GM19193 (cell line): Measurements from ENCODE around the gene CFAP251.

Source experiments
- POLR2A ChIP-seq: IDR thresholded peaks from 4 replicates; pipeline ENCODE4 v1.6.1; 2011; ENCODE audit not compliant: insufficient read depth, insufficient read length; ENCODE audit errors: extremely low read depth

The CFAP251 gene

DNA sequence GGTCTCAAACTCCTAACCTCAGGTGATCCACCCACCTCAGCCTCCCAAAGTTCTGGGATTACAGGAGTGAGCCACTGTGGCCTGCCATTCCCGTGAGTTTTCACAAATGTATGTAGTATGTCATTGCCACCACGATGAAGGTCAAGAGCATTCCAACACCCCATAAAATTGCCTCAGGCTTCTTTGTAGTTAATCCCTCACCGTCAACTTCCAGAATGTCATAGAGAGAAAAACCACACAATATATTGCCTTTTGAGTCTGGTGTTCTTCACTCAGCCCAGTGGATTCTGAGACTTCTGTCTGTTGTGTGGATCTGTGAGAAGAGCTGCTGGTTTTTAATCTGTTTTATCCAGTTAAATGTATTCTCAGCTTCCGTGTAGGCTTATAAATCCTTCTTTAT, 12.6 kb upstream of the CFAP251 start:
- no peak for TF ChIP-seq POLR2A

DNA sequence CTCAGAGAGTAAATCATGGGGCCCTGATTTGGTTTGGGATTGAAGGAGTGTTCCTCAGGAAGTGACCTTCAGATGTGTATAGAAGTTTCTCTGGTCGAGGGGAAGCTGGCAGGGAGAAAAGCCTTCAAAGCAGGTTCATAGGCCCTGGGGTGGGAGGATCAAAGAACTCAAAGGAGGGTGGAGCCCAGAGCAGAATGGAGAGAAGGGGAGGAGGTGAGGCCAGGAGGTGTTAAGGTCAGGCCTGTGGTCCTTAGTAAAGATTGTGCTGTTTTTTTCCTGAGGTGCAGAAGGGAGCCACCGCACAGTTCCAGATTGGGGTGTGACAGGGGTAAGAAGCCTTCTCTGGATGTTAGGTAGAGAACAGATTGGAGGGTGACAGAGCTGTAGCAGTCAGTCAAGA, 9.7 kb upstream of the CFAP251 start:
- no peak for TF ChIP-seq POLR2A

DNA sequence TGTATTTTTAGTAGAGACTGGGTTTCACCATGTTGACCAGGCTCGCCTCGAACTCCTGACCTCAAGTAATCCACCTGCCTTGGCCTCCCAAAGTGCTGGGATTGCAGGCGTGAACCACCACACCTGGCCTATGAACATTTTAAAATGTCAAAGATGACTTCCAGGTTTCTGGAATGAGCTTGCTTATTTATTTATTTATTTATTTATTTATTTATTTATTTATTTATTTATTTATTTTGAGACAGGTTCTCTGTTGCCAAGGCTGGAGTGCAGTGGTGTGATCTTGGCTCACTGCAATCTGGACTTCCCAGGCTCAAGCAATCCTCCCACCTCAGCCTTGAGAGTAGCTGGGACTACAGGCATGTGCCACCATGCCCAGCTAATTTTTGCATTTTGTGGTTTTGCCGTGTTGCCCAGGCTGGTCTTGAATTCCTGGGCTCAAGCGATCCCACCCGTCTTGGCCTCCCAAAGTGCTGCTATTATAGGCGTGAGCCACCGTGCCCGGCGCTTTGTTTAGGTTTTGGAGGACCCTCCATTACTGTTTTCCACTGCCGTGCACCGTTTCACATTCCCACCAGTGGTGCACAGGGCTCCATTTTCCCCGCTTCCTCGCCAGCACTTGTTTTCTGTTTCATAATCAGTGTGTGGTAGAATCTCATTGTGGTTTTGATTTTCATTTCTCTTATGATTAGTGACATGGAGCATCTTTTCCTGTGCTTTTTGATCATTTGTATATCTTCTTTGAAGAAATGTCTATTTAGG, 6.4 kb upstream of the CFAP251 start:
- no peak for TF ChIP-seq POLR2A

DNA sequence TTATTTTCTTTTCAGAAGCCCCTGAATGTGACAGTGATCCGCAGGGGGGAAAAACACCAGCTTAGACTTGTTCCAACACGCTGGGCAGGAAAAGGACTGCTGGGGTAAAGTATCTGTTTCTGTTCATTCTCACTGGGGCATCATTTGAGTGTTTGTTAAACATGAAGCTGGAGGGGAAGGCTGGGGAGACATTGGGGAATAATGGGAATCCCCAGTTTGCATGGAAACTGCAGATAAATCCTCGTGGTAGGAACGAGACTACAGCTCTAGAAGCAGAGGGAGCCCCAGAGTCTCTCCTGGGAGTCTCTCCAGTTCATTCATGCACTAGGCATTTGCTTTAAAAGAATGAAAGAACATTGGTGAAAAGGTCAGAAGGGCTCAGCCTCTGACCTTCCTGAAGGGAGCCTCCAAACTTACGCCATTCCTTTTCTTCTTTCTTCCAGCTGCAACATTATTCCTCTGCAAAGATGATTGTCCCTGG, 2.5 kb upstream of the CFAP251 start:
- no peak for TF ChIP-seq POLR2A

DNA sequence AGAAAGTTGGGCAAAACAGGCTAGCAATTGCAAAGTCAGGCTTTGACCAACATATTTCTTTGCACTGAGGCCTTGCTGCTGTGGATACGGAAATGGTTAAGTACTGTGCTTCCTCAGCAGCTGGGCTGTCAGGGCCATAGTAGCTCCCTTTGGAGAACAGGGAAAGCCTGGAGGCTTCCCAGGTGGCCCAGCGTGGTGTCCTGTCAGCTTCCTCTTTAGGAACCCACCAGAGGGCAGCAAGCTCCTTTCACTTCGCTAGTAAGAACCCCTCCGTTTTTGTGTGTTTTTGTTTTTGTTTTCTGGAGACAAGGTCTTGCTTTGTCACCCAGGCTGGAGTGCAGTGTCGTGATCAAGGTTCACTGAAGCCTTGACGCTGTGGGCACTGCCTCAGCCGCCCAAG, 1.7 kb upstream of the CFAP251 start:
- no peak for TF ChIP-seq POLR2A

DNA sequence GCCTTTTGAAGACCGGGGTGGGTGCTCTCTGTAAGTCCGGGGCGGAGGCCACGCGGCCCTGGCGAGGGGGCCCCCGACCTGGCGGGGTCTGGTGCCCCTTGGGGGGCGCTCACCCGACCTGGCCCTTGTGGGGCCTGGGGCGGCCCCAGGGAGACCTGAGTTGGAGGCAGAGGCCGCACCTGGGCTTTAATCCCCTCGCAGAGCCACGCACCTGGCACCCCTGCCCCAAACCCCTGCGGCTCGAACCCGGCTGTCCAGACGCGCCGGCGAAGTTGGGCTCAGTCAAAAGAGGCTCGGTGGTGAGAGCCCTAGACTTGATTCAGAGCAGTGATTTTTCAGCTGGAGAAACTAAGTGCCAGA, 267 bp downstream of the CFAP251 start:
- TF ChIP-seq POLR2A: no peak

DNA sequence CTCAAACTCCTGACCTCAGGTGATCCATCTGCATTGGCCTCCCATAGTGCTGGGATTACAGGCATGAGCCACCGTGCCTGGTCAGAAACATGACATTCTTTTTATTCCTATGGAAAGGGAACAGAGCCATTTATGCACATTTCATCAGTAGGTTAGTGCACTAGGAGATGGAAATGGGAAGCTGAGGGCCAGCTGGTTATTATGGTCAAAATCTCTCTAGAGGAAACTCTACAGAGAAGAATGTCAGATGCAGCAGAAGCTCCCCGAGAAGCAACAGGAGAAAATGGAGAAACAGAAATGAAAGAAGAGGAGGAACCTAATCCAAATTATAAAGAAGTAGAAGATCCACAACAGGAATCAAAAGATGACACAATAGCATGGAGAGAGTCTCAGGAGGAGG, 2.7 kb downstream of the CFAP251 start:
- no peak for TF ChIP-seq POLR2A

DNA sequence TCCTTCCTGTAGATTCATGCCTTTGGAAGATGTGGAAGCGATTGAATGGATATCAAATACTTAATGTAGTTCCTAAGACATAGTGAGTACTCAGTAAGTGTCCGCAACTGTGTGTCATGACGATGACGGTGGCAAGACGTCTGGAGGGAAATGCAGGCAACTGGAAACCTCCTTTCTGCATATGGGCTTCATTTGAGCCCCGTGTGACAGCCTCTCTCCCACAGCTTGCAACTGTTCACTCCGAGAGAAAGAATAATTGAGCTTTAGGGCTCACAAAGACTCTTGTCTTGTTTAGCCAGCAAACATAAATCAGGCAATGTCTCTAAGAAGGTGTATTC, 6.9 kb downstream of the CFAP251 start:
- no peak for TF ChIP-seq POLR2A

DNA sequence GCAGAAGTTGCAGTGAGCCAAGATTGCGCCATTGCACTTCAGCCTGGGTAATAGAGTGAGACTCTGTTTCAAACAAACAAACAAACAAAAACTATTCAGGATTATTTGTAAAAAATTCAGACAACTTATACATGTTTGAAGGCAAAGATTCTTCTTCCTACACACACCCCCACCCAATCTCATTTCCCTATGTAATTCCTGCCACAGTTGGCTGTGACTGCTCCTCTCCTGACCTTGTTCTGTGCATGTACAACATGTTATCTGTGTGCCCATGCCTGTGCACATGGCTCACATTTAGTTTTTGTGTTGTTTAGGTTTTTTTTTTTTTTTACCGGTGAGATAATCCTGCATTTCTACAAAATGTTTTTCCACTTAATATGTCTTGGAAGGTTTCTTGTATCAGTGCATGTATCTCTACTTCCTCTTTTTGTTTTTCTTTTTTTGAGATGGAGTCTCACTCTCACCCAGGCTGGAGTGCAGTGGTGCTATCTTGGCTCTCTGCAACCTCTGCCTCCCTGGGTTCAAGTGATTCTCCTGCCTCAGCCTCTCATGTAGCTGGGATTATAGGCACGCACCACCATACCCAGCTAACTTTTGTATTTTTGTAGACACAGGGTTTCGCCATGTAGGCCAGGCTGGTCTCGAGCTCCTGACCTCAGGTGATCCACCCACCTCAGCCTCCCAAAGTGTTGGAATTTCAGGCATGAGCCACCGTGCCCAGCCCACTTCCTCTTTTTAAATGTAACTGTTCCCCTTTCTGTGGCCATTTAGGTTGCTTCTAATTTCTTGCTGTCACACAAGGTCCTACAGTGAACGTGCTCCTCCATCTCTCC, 8.7 kb downstream of the CFAP251 start:
- TF ChIP-seq POLR2A: no peak

DNA sequence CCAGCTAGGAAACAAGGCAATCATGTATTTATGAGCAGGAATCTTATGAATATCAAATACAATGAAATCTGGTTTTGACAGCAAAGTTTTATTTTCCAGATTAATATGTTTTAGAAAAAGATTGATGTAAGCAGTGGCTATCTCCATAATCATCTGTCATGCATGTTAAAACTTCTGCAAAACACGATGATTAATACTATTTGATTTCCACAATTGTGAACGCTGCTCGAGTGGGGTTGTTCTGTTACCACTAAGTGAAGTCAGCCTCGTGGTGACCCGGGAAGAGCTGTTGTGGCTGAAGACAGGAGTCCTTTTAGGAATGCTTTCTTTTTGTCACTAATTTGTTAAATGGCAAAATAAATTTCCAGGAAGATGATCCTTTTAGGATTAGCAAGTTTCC, 9.4 kb downstream of the CFAP251 start:
- TF ChIP-seq POLR2A: no peak

DNA sequence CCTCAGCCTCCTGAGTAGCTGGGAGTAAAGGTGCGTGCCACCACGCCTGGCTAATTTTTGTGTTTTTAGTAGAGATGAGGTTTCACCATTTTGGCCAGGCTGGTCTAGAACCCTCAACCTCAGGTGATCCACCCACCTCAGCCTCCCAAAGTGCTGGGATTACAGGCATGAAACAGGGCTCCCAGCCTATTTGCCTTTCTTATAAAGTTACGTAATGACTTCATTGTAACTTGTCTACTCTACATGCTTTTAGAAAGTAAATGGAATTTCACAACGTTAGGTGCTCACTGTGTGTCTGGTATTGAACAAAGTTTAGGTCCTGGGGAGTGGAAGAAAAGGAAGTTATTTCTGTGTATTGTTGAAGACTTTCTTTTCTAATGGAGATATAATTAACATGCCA, 12.5 kb downstream of the CFAP251 start:
- TF ChIP-seq POLR2A: no peak

DNA sequence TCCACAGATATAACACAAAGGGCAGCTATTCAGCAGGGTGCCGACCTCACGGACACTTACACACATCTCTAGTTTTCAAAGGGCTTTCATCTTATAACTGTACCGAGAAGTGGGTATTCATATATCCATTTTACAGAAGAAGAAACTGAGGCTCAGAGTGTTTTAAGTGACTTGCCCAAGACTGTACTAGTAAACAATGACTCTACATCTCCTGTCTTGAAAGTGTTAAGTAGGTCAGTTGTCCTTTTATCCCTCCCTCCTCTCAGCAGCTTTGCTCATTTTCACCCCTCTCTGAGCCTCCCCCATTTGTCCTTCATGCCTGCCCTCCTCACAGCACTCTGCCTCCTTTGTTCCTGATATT, 13.8 kb downstream of the CFAP251 start:
- TF ChIP-seq POLR2A: no peak

DNA sequence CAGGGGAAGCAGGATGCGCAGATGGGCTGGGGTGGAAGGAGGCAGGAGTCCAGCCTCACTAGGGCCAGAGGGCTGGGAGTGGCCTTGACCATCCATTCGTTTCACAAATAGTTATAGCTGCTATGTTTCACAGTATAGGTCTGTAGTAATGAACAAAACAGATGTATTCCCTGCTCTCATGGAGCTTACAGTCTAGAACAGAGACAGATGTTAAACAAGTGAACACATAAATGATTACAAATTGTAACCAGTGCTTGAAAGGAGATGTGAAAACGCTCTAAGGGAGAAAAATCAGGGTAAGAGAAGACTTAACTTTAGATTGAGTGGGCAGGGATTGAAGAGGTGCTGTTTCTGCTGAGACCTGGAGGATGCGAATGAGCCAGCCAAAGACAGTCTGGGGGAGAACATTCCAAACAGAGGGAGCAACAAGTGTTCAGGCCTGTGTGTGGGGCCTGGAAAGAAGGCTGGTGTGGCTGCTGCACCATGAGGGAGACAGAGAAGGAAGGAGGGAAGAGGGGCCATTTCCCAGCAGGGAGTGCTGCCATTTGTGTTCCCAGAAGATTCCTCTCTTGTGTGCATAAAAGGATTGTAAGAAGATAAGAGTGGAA, 14.6 kb downstream of the CFAP251 start:
- no peak for TF ChIP-seq POLR2A

DNA sequence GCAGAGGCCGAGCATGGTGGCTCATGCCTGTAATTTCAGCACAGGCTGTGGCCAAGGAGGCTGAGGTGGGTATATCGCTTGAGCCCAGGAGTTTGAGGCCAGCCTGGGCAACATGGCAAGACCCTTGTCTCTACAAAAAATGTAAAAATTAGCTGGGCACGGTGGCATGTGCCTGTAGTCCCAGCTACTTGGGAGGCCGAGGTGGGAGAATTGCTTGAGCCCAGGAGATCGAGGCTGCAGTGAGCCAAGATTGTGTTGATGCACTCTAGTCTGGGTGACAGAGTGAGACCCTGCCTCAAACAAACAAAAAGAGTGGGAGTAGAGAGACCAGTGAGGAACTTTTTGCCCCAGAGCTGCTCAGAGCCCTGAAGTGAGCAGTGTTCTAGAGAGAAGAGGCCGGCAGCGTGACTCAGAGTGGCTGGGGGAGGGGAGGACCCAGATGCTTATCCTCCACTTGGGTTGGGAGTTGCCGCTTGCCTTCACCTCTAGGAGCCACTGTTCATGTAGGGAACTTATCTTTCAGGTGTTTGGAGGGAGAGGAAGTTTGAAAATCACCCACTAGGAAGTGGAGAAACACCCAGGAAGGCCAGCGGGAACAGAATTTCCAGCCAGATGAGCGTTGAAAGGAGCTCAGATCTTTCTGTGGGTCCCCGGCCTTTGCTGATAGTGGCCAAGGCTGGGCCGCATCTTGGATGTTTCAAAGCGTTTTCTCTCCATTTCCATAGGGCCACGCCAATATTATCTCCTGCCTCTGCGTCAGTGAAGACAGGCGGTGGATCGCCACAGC, 15.3 kb downstream of the CFAP251 start:
- TF ChIP-seq POLR2A: no peak

DNA sequence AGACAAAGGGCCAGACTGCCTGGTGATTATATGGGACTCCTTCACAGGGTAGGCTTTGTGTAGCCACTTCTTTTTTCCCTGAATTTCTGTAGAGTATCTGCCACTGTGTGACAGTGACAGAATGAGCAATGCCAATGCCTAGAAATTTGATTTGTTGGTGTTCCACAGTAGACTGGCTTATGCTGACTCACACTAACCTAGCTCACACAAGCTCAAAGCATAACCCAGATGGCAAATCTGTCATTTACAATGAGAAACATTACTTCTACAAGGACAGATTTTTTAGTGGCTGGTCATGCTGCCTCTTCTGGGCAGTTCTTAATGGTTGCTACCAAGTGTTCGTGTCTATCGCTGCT, 15.9 kb downstream of the CFAP251 start:
- TF ChIP-seq POLR2A: no peak

DNA sequence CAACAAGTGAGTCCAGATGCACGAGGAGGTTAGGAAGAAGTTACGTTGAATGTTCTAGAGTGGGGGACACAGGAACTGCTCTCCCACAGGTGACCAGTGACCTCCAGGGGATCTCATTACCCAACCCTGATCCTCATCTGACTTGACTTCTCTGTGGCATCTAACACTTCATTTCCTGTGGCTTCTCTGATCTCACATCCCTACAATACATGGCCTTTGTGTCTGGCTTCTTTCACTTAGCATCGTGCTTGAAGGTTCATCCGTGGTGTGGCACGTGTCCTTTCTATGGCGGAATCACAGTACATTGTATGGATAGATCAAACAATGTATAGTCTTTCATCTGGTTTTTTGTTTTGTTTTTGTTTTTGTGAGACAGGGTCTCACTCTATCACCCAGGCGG, 19.3 kb downstream of the CFAP251 start:
- TF ChIP-seq POLR2A: no peak

DNA sequence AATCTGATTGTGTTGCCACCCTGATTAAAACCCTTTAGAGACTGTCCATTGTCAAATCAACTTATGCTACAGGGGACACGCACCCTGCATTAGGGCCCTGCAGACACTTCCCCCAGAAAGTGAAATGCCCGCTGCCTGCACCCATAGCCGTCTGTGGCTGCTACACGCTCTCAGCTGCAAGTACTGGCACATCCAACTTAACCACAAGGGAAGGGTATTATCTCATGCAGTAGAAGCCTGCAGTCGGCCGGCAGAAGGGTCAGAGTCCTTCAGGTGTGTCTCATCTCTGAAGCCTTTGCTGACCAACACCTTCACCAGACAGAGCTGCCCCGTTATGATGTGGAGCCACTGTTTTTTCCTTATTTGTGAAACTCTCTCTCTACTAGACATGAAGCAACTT, 20.8 kb downstream of the CFAP251 start:
- no peak for TF ChIP-seq POLR2A
